ENCODE data around the gene SMYD5.
A peak's percentile ranks its signal among the peaks of the same experiment; 100 is the strongest.

Gene SMYD5

DNA sequence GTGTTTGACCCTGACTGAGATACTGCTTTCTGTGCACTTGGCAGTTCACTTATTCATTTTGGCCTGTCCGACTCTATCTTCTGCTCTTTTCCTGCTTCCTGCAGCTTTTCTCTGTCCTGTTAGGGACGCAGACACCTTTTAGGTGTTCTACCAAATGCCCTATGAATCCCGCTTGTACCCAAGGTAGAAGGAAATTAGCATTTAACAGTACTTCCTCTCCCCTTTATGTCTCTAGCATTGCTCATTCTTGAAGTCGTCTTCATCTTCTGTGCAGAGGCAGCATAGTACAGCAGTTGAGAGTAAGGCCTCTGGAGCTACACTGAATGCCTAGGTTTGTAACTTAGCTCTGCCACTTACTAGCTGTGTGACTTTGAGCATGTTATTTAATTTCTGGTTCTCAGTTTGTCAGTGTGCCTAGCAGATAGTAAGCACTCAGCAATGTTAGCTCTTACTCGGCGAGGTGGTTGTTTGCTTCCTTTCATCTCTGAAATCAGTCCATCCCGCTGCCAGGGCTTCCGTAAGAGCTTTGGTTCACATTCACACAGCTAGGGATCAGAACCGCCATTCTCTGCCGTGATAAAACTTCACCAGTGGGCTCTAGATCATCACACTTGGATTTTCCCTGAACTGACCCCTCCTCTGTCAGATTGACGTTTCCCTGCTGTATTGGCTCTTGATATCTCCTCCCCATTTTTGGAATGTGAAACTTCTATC lies 21.4 kb downstream of the SMYD5 start:
- no peak for TF ChIP-seq EZH2phosphoT487 (conservative IDR thresholded peaks at IDR 0.05; ENCODE audit: low read length)
- TF ChIP-seq, protein P1, sequence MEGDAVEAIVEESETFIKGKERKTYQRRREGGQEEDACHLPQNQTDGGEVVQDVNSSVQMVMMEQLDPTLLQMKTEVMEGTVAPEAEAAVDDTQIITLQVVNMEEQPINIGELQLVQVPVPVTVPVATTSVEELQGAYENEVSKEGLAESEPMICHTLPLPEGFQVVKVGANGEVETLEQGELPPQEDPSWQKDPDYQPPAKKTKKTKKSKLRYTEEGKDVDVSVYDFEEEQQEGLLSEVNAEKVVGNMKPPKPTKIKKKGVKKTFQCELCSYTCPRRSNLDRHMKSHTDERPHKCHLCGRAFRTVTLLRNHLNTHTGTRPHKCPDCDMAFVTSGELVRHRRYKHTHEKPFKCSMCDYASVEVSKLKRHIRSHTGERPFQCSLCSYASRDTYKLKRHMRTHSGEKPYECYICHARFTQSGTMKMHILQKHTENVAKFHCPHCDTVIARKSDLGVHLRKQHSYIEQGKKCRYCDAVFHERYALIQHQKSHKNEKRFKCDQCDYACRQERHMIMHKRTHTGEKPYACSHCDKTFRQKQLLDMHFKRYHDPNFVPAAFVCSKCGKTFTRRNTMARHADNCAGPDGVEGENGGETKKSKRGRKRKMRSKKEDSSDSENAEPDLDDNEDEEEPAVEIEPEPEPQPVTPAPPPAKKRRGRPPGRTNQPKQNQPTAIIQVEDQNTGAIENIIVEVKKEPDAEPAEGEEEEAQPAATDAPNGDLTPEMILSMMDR (IDR thresholded peaks at IDR 0.05; ENCODE audit: insufficient read depth, low read length, poor library complexity, severe bottlenecking) = no peak
- Histone ChIP-seq H3K4me2 (ENCODE audit: low read depth, low read length, poor library complexity, severe bottlenecking) (peak overlapping the region; percentile 78), H3K9me3 (ENCODE audit: insufficient read depth, low read length) (no peaks in the 10 kb centered on the region), H2AFZ (ENCODE audit: low read depth, low read length, severe bottlenecking) (no peak overlapping the region), H3K9me2 (replicated peaks; ENCODE audit: insufficient read depth, low read length) (no peaks in the 10 kb centered on the region), H3K27ac (ENCODE audit: low read depth, low read length) (no peak overlapping the region), H4K20me1 (ENCODE audit: low read depth, low read length) (peaks cover 22% of the 10 kb centered on the region; the same call in 1 of the 2 replicates), H3K79me2 (ENCODE audit: insufficient read depth, low read length) (peaks cover 64% of the 10 kb centered on the region), H3K9ac (ENCODE audit: low read length) (peak overlapping the region; percentile 70), H3K27me3 (ENCODE audit: low read length) (no peaks in the 10 kb centered on the region), H3K36me3 (ENCODE audit: low read length) (peaks cover 14% of the 10 kb centered on the region; the same call in 1 of the 2 replicates), H3F3A (ENCODE audit: insufficient read depth) (peaks cover 5% of the 10 kb centered on the region; the same call in 1 of the 2 replicates), H3K4me3 (ENCODE audit: insufficient read depth, low read length, poor library complexity, severe bottlenecking) (peak overlapping the region; percentile 61)

DNA sequence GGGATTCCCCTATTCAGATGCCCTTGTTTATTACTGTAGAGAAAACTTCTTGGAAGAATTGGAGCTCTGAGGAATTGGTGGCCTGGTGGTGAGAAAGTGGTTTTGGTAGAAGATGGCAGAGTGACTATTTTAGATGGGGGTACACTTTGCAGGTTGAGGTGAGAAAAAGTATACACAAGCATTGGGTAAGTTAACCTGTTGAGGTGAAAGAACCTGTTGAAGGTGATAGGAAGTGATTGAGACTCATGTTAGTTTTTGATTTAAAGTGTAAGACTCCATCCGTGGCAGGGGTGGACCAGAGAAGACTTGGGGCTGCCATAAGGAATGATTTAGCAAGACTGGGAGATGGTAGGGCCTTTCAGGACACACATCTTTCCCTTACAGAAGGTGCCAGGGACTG lies 23.1 kb downstream of the SMYD5 start:
- Histone ChIP-seq H3K4me3 (ENCODE audit: insufficient read depth, low read length, poor library complexity, severe bottlenecking) (no peak overlapping the region), H3F3A (ENCODE audit: insufficient read depth) (peaks cover 5% of the 10 kb centered on the region; the same call in 1 of the 2 replicates), H3K27ac (ENCODE audit: low read depth, low read length) (no peak overlapping the region), H3K36me3 (ENCODE audit: low read length) (peaks cover 26% of the 10 kb centered on the region; the same call in 1 of the 2 replicates), H3K27me3 (ENCODE audit: low read length) (no peaks in the 10 kb centered on the region), H3K9me3 (ENCODE audit: insufficient read depth, low read length) (no peaks in the 10 kb centered on the region), H2AFZ (ENCODE audit: low read depth, low read length, severe bottlenecking) (no peak overlapping the region), H3K79me2 (ENCODE audit: insufficient read depth, low read length) (peaks cover 80% of the 10 kb centered on the region), H3K9me2 (replicated peaks; ENCODE audit: insufficient read depth, low read length) (no peaks in the 10 kb centered on the region), H3K4me2 (ENCODE audit: low read depth, low read length, poor library complexity, severe bottlenecking) (peak overlapping the region; percentile 78), H3K9ac (ENCODE audit: low read length) (no peak overlapping the region), H4K20me1 (ENCODE audit: low read depth, low read length) (peaks cover 29% of the 10 kb centered on the region; the same call in 1 of the 2 replicates)
- no peak for TF ChIP-seq EZH2phosphoT487 (conservative IDR thresholded peaks at IDR 0.05; ENCODE audit: low read length)
- TF ChIP-seq, protein P1 (IDR thresholded peaks at IDR 0.05; ENCODE audit: insufficient read depth, low read length, poor library complexity, severe bottlenecking) = no peak

DNA sequence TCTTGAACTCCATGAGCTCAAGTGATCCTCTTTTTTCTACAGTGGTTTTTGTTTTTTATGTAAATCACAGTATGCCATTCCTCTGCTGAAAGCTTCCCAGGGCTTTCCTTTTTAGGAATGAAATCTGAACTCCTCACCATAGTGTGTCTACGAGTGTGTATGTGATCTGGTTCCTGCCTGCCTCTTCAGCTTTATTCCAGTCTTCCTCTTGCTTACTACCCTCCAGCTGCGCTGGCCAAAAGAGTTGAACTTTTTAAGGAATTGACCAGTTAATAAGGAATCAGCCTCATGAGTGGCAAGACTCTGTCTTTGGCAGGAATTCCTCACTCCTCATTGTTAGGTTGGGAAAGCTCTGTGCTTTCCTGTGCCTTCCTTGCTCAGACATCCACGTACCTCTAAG lies 24.1 kb downstream of the SMYD5 start:
- Histone ChIP-seq H4K20me1 (ENCODE audit: low read depth, low read length) (peaks cover 36% of the 10 kb centered on the region; the same call in 1 of the 2 replicates), H3K4me3 (ENCODE audit: insufficient read depth, low read length, poor library complexity, severe bottlenecking) (no peak overlapping the region), H3F3A (ENCODE audit: insufficient read depth) (peaks cover 5% of the 10 kb centered on the region; the same call in 1 of the 2 replicates), H3K9me3 (ENCODE audit: insufficient read depth, low read length) (no peaks in the 10 kb centered on the region), H3K27me3 (ENCODE audit: low read length) (no peaks in the 10 kb centered on the region), H3K36me3 (ENCODE audit: low read length) (peaks cover 33% of the 10 kb centered on the region; the same call in 1 of the 2 replicates), H3K4me2 (ENCODE audit: low read depth, low read length, poor library complexity, severe bottlenecking) (no peak overlapping the region), H3K79me2 (ENCODE audit: insufficient read depth, low read length) (peaks cover 88% of the 10 kb centered on the region), H3K9me2 (replicated peaks; ENCODE audit: insufficient read depth, low read length) (no peaks in the 10 kb centered on the region), H3K9ac (ENCODE audit: low read length) (no peak overlapping the region), H3K27ac (ENCODE audit: low read depth, low read length) (no peak overlapping the region), H2AFZ (ENCODE audit: low read depth, low read length, severe bottlenecking) (no peak overlapping the region)
- TF ChIP-seq EZH2phosphoT487 (conservative IDR thresholded peaks at IDR 0.05; ENCODE audit: low read length) = no peak
- TF ChIP-seq, protein P1 (IDR thresholded peaks at IDR 0.05; ENCODE audit: insufficient read depth, low read length, poor library complexity, severe bottlenecking) = no peak
